ENCODE results near the gene OR9Q2. TPM values are rescaled to one million over a fixed set of nuclear protein-coding genes. Genes with fewer than 3 reads are reported as not detected.

OR9Q2 gene
- total and polyA plus RNA-seq, 2 of the 8 experiments (the other 6 are each of a cell fraction or from before 2014, with no cell fraction given) = not detected

GRCh38 chr11:58193391-58193790, 4.5 kb downstream of the OR9Q2 start (continued):
- TF ChIP-seq GABPA (IDR thresholded peaks at IDR 0.05; ENCODE audit: borderline replicate concordance, insufficient read depth, low read length) (no peak), E2F6 (IDR thresholded peaks at IDR 0.05) (no peak), SUZ12 (IDR thresholded peaks at IDR 0.05; ENCODE audit: low read length) (no peak)
